G401.6 (cell line): Measurements from ENCODE around the gene SNRPA.

Experiments used
- FAIRE-seq: peaks from 2 replicates; lab custom pipeline; 2012; peaks lifted over from hg19 to GRCh38; lab: Jason Lieb, UNC

The SNRPA gene

GRCh38 chr19:40750874-40751537, at the start of gene SNRPA:
TSS of gene SNRPA (plus strand) at chr19:40751203. CDS start at chr19:40751409, 206 bp downstream.
- no peak for FAIRE-seq

GRCh38 chr19:40701758-40702157, 49.2 kb upstream of the SNRPA start:
- FAIRE-seq: no peak

- no peak for FAIRE-seq
Observed at GRCh38 chr19:40702337-40703012, 48.5 kb upstream of the SNRPA start.

GRCh38 chr19:40703029-40703755, 47.8 kb upstream of the SNRPA start:
- no peak for FAIRE-seq

- FAIRE-seq: no peak
Observed at GRCh38 chr19:40704491-40705361, 46.3 kb upstream of the SNRPA start.

- FAIRE-seq: no peak
Observed at GRCh38 chr19:40705362-40705651, 45.7 kb upstream of the SNRPA start.

GRCh38 chr19:40705950-40706619, 44.9 kb upstream of the SNRPA start:
- FAIRE-seq: no peak

GRCh38 chr19:40707615-40708014, 43.4 kb upstream of the SNRPA start:
- no peak for FAIRE-seq

- no peak for FAIRE-seq
Observed at GRCh38 chr19:40709817-40710216, 41.2 kb upstream of the SNRPA start.

- no peak for FAIRE-seq
Observed at GRCh38 chr19:40713939-40714338, 37.1 kb upstream of the SNRPA start.

GRCh38 chr19:40714441-40715299, 36.3 kb upstream of the SNRPA start:
- FAIRE-seq: peak; percentile 73

GRCh38 chr19:40716031-40716481, 34.9 kb upstream of the SNRPA start:
- FAIRE-seq: no peak

GRCh38 chr19:40716482-40717324, 34.3 kb upstream of the SNRPA start, which contains the start of the genes COQ8B and ITPKC:
TSS of gene COQ8B (minus strand) at chr19:40716886. CDS start at chr19:40714632, 2,254 bp downstream.
TSS of gene ITPKC (plus strand) at chr19:40717112. CDS start at chr19:40717136, 24 bp downstream.
- FAIRE-seq: peak; percentile 93

GRCh38 chr19:40717325-40717879, 33.6 kb upstream of the SNRPA start:
- no peak for FAIRE-seq

GRCh38 chr19:40717880-40718773, 32.9 kb upstream of the SNRPA start:
- FAIRE-seq: no peak

GRCh38 chr19:40718774-40719391, 32.1 kb upstream of the SNRPA start:
- no peak for FAIRE-seq

GRCh38 chr19:40719414-40719894, 31.5 kb upstream of the SNRPA start:
- no peak for FAIRE-seq

GRCh38 chr19:40721140-40721486, 29.9 kb upstream of the SNRPA start:
- no peak for FAIRE-seq
